Transverse colon (tissue), 4 donors: ENCODE data around the gene RCAN1.

Experiments used
- CTCF ChIP-seq, 5 experiments: fragments of 200-600 bp in 3 of 5; fragments of 450-650 bp in 2 of 5; sonication (generic) in 3 of 5; IDR thresholded peaks; 1 replicate in 2 of 5; 2 replicates in 3 of 5; pipeline ENCODE4 v1.5.1; 2016 to 2017; ENCODE audit warnings: antibody characterized with exemption in 5 of 5, inconsistent platforms in 3 of 5, mild to moderate bottlenecking in 2 of 5, moderate library complexity in 1 of 5
- EP300 ChIP-seq: sonication (generic); formaldehyde crosslinking; IDR thresholded peaks from one replicate; pipeline ENCODE4 v1.6.1; 2017; ENCODE audit warnings: antibody characterized with exemption, low read depth
- POLR2A ChIP-seq: fragments of 450-650 bp; IDR thresholded peaks from one replicate; pipeline ENCODE4 v1.6.1; 2016; ENCODE audit warnings: antibody characterized with exemption, mild to moderate bottlenecking, moderate library complexity
- POLR2AphosphoS5 ChIP-seq, 3 donors: sonication (generic); formaldehyde crosslinking; IDR thresholded peaks; one replicate each; pipeline ENCODE4 v1.6.1; 2016; ENCODE audit warnings: antibody characterized with exemption in 3 of 3

GRCh38 chr21:34536820-34537219, 78.1 kb downstream of the RCAN1 start:
- TF ChIP-seq EP300 (no peak), POLR2A (no peak), POLR2AphosphoS5 (IDR thresholded peaks at IDR 0.05) (no peak), CTCF (IDR thresholded peaks at IDR 0.05) (no peak)
